NCI-H345 (cell line): ENCODE data around the gene DOK3.

Source experiments
- DNase-seq: peaks from one replicate; lab custom pipeline; 2025; lab: John Stamatoyannopoulos, UW

Gene DOK3

GRCh38 chr5:177509381-177509951 is at the start of gene DOK3:
DOK3 (minus strand) TSS chr5:177509826; CDS start chr5:177509540, 286 bp downstream.
- DNase-seq: no peak

- DNase-seq: no peak
These were observed 48.2 kb upstream of the DOK3 start for GRCh38 chr5:177557796-177558195.

- DNase-seq: no peak
These were observed 47.5 kb upstream of the DOK3 start for GRCh38 chr5:177557041-177557647.

- DNase-seq: no peak
These were observed 46.0 kb upstream of the DOK3 start for GRCh38 chr5:177555665-177556064.

- DNase-seq: no peak
These were observed 45.6 kb upstream of the DOK3 start for GRCh38 chr5:177555228-177555627.

GRCh38 chr5:177554474-177555111 is 45.0 kb upstream of the DOK3 start, which contains the start of gene FAM193B:
FAM193B (minus strand) TSS chr5:177554563; CDS start chr5:177554458, 105 bp downstream.
- DNase-seq: peak; percentile 95

GRCh38 chr5:177553671-177554429 is 44.2 kb upstream of the DOK3 start:
- peak; percentile 41 for DNase-seq

GRCh38 chr5:177552839-177553455 is 43.3 kb upstream of the DOK3 start:
- no peak for DNase-seq

- no peak for DNase-seq
These were observed 40.5 kb upstream of the DOK3 start for GRCh38 chr5:177550122-177550521.

GRCh38 chr5:177548495-177548894 is 38.9 kb upstream of the DOK3 start:
- no peak for DNase-seq

- DNase-seq: no peak
These were observed 38.1 kb upstream of the DOK3 start for GRCh38 chr5:177547736-177548135.

- no peak for DNase-seq
These were observed 36.7 kb upstream of the DOK3 start for GRCh38 chr5:177546258-177546741.

- DNase-seq: no peak
These were observed 36.0 kb upstream of the DOK3 start for GRCh38 chr5:177545487-177546257.

- no peak for DNase-seq
These were observed 33.3 kb upstream of the DOK3 start for GRCh38 chr5:177542816-177543465.

- DNase-seq: no peak
These were observed 30.8 kb upstream of the DOK3 start for GRCh38 chr5:177540438-177540837.

GRCh38 chr5:177539411-177539810 is 29.8 kb upstream of the DOK3 start:
- no peak for DNase-seq

- no peak for DNase-seq
These were observed 29.2 kb upstream of the DOK3 start for GRCh38 chr5:177538876-177539275.

- DNase-seq: no peak
These were observed 28.0 kb upstream of the DOK3 start for GRCh38 chr5:177537389-177538361.

GRCh38 chr5:177536386-177536785 is 26.8 kb upstream of the DOK3 start:
- no peak for DNase-seq

GRCh38 chr5:177535125-177535524 is 25.5 kb upstream of the DOK3 start:
- no peak for DNase-seq
